Fibroblast of lung (primary cell): Measurements from ENCODE around the gene PAEP. TPM values are rescaled to one million over a fixed set of nuclear protein-coding genes. Genes with fewer than 3 reads are reported as not detected.

ENCODE experiments used
- DNase-seq, 2 donors: peaks; one replicate each; pipeline versions ENCODE4 v3.0.0 to v3.0.0-alpha.2; 2010; ENCODE audit warnings: low read depth in 2 of 2
- H2AFZ ChIP-seq: 2 replicates; pipeline ENCODE4 v1.5.1; 2012; ENCODE audit warnings: low read length, control low read depth, inconsistent platforms
- H3K27ac ChIP-seq: 2 replicates; pipeline ENCODE4 v1.5.1; 2011; ENCODE audit warnings: low read length, control low read depth; ENCODE audit not compliant: insufficient read depth
- H3K27me3 ChIP-seq: 2 replicates; pipeline ENCODE4 v1.5.1; 2011; ENCODE audit warnings: mild to moderate bottlenecking, low read length; ENCODE audit not compliant: control insufficient read depth, insufficient read depth
- H3K36me3 ChIP-seq: 2 replicates; pipeline ENCODE4 v1.5.1; 2011; ENCODE audit warnings: low read length; ENCODE audit not compliant: control insufficient read depth, insufficient read depth
- H3K4me1 ChIP-seq: 2 replicates; pipeline ENCODE4 v1.5.1; 2011; ENCODE audit warnings: low read length; ENCODE audit not compliant: control insufficient read depth, insufficient read depth; ENCODE audit errors: extremely low read depth
- H3K4me2 ChIP-seq: 2 replicates; pipeline ENCODE4 v1.5.1; 2011; ENCODE audit warnings: low read length, control low read depth; ENCODE audit not compliant: insufficient read depth; ENCODE audit errors: extremely low read depth
- H3K4me3 ChIP-seq, 4 experiments: fragments of 200-600 bp in 1 of 4; sonication (generic) in 1 of 4; replicated peaks in 1 of 4; 2 replicates each; pipeline ENCODE4 v1.5.1; 2011 to 2016; ENCODE audit warnings: low read length in 4 of 4, low read depth in 3 of 4, mild to moderate bottlenecking in 3 of 4, control low read depth in 2 of 4, inconsistent platforms in 1 of 4, mixed read lengths in 1 of 4; ENCODE audit not compliant: insufficient read depth in 1 of 4; ENCODE audit errors: control extremely low read depth in 1 of 4
- H3K79me2 ChIP-seq: 2 replicates; pipeline ENCODE4 v1.5.1; 2012; ENCODE audit warnings: mild to moderate bottlenecking, low read length, inconsistent platforms; ENCODE audit not compliant: control insufficient read depth, insufficient read depth
- H3K9ac ChIP-seq: 2 replicates; pipeline ENCODE4 v1.5.1; 2011; ENCODE audit warnings: mild to moderate bottlenecking, low read length, control low read depth; ENCODE audit not compliant: insufficient read depth
- H3K9me3 ChIP-seq: 2 replicates; pipeline ENCODE4 v1.5.1; 2012; ENCODE audit warnings: low read depth, low read length; ENCODE audit not compliant: control insufficient read depth, insufficient read depth
- H4K20me1 ChIP-seq: 2 replicates; pipeline ENCODE4 v1.5.1; 2011; ENCODE audit warnings: low read length; ENCODE audit not compliant: control insufficient read depth, insufficient read depth; ENCODE audit errors: extremely low read depth
- CTCF ChIP-seq, 2 donors: IDR thresholded peaks in 1 of 2; conservative IDR thresholded peaks in 1 of 2; 1 replicate in 1 of 2; 2 replicates in 1 of 2; pipeline ENCODE4 v1.5.1; 2011 to 2012; ENCODE audit warnings: low read length in 2 of 2, control low read depth in 1 of 2, inconsistent platforms in 1 of 2, low read depth in 1 of 2, mild to moderate bottlenecking in 1 of 2
- EZH2 ChIP-seq: IDR thresholded peaks from 2 replicates; pipeline ENCODE4 v1.5.1; 2012; ENCODE audit warnings: low read length, control low read depth, mild to moderate bottlenecking; ENCODE audit errors: missing control alignments
- polyA plus RNA-seq, 2 donors: library from polyadenylated mRNA; depleted of rRNA in 1 of 2; stranded (reverse) in 1 of 2; unstranded in 1 of 2; fragments of >200 nt; gene quantifications; 2 replicates each; pipeline ENCODE4 v1.2.1, GENCODE V29; 2011 to 2012; ENCODE audit warnings: missing spikeins in 1 of 2
- total RNA-seq: library from RNA; depleted of rRNA; stranded (reverse); fragments of >200 nt; gene quantifications from 2 replicates; pipeline ENCODE4 v1.2.1, GENCODE V29; 2014

Gene PAEP
- total and polyA plus RNA-seq, 2 donors (not counting 1 experiment from before 2014, with no cell fraction given) = not detected

DNA sequence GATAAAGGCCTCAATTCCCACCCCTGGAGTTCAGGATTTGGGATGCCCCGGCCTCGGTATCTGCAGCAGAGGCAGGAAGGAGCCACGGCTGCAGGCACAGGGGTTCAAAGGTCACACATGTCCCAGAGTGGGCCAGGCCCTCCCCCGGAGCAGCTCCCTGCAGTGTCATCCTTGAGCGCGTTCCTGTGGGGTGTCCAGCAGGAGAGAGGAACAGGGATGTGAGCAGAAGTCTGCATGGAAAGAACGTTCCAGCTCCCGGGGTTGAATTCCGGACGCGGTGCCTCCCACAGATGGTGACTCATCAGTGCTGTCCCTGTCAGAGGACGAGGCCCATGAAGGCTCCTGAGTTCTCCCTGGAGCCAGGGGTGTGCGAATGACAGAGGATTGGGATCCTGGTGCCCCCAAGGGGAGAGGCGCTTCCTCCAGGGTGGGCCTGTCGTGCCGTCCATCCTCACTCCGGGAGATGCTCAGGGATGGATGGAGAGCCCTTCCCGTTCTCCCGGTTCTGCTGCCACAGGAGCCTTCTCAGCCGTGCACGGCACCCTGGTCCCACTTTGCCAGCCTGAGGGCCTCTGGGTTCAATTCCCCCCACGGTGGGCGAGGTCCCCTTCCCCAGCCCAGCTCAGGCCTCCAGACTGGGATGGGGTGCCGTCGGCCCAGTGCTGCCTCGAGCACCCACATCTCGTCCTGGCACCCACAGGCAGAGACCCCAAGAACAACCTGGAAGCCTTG lies 37.3 kb upstream of the PAEP start:
- Histone ChIP-seq H3K27me3 (no peaks in the 10 kb centered on the region), H3K4me2 (no peak overlapping the region), H3K9me3 (no peaks in the 10 kb centered on the region), H3K27ac (no peak overlapping the region), H4K20me1 (no peaks in the 10 kb centered on the region), H3K36me3 (no peaks in the 10 kb centered on the region), H3K9ac (no peak overlapping the region), H3K4me3 (no peak overlapping the region), H2AFZ (no peak overlapping the region), H3K79me2 (no peaks in the 10 kb centered on the region), H3K4me1 (no peaks in the 10 kb centered on the region)
- DNase-seq = peak in 1 of 2 donors; percentile 12
- TF ChIP-seq EZH2 (no peak), CTCF (conservative IDR thresholded peaks at IDR 0.05 in 1 of 2, IDR thresholded peaks at IDR 0.05 in 1 of 2; ENCODE audit: low read depth in 1 of 2, low read length in 2 of 2) (no peak)

- H3K36me3 ChIP-seq = no peaks in the 10 kb centered on the region
- H3K4me1 ChIP-seq = no peaks in the 10 kb centered on the region
- no peaks in the 10 kb centered on the region for H3K79me2 ChIP-seq
- H4K20me1 ChIP-seq = no peaks in the 10 kb centered on the region
- no peak for DNase-seq
- H3K4me2 ChIP-seq = no peak overlapping the region
- no peaks in the 10 kb centered on the region for H3K9me3 ChIP-seq
- H3K4me3 ChIP-seq = no peak overlapping the region
- no peak overlapping the region for H2AFZ ChIP-seq
- no peak overlapping the region for H3K27ac ChIP-seq
- no peak overlapping the region for H3K9ac ChIP-seq
- TF ChIP-seq EZH2 (no peak), CTCF (conservative IDR thresholded peaks at IDR 0.05 in 1 of 2, IDR thresholded peaks at IDR 0.05 in 1 of 2; ENCODE audit: low read depth in 1 of 2, low read length in 2 of 2) (no peak)
- H3K27me3 ChIP-seq = no peaks in the 10 kb centered on the region
These were observed 36.1 kb upstream of the PAEP start for GRCh38 chr9:135525241-135526088.

DNA sequence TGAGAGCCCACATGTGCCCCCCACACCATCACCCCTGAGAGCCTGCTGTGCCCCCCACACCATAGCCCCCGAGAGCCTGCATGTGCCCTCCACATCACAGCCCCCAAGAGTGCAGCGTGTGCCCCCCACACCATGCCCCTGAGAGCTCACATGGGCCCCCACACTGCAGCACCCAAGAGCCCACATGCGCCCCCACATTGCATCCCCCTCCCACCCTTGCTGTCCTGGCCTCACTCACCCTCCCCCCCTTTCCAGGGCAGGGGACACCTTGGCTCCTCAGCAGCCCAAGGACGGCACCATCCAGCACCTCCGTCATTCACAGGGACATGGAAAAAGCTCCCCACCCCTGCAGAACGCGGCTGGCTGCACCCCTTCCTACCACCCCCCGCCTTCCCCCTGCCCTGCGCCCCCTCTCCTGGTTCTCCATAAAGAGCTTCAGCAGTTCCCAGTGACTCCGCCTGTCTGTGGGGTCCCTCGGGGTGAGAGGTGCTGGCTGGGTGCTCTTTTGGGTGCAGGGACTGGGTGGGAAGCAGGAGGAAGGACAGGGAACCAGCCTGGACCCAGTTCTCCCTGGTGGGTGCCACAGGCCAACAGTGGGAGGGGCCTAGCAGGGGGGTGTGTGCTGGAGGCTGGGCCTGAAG lies 35.3 kb upstream of the PAEP start:
- no peak overlapping the region for H3K27ac ChIP-seq
- H3K9me3 ChIP-seq = no peaks in the 10 kb centered on the region
- no peaks in the 10 kb centered on the region for H3K36me3 ChIP-seq
- H3K4me2 ChIP-seq = no peak overlapping the region
- H3K4me3 ChIP-seq = no peak overlapping the region
- DNase-seq = no peak
- no peaks in the 10 kb centered on the region for H3K79me2 ChIP-seq
- H2AFZ ChIP-seq = no peak overlapping the region
- TF ChIP-seq CTCF (conservative IDR thresholded peaks at IDR 0.05 in 1 of 2, IDR thresholded peaks at IDR 0.05 in 1 of 2; ENCODE audit: low read depth in 1 of 2, low read length in 2 of 2) (no peak), EZH2 (no peak)
- H3K4me1 ChIP-seq = no peaks in the 10 kb centered on the region
- H4K20me1 ChIP-seq = no peaks in the 10 kb centered on the region
- H3K9ac ChIP-seq = no peak overlapping the region
- no peaks in the 10 kb centered on the region for H3K27me3 ChIP-seq
